Neural crest cell (in vitro differentiated cells): Measurements from ENCODE around the gene B4GALT5. TPM values are rescaled to one million over a fixed set of nuclear protein-coding genes. Genes with fewer than 3 reads are reported as not detected.
"Not testable (repeated sequence)": the region's sequence is repeated elsewhere in the genome, so short reads cannot be mapped to it uniquely, and the experiment has no call there.

ENCODE experiments used
- DNase-seq: peaks from one replicate; pipeline ENCODE4 v3.0.0; 2021; ENCODE audit warnings: low read depth, mixed read lengths, low spot score
- H3K27ac Mint-ChIP-seq: one replicate; pipeline ENCODE4 v1.8.0; 2021; ENCODE audit warnings: mild to moderate bottlenecking, mixed read lengths; ENCODE audit not compliant: unreplicated experiment
- H3K27me3 Mint-ChIP-seq: 2 replicates; pipeline ENCODE4 v1.8.0; 2021; ENCODE audit warnings: low read depth, mild to moderate bottlenecking, mixed read lengths
- H3K36me3 Mint-ChIP-seq: 2 replicates; pipeline ENCODE4 v1.8.0; 2021; ENCODE audit warnings: low read depth, mild to moderate bottlenecking, mixed read lengths
- H3K4me1 Mint-ChIP-seq: 2 replicates; pipeline ENCODE4 v1.8.0; 2021; ENCODE audit warnings: mixed read lengths
- H3K4me3 Mint-ChIP-seq: one replicate; pipeline ENCODE4 v1.8.0; 2021; ENCODE audit warnings: mild to moderate bottlenecking, mixed read lengths
- H3K9me3 Mint-ChIP-seq: 2 replicates; pipeline ENCODE4 v1.8.0; 2021; ENCODE audit warnings: mixed read lengths
- total RNA-seq: library from RNA; stranded (reverse); gene quantifications from 2 replicates; pipeline ENCODE4 v1.2.1, GENCODE V29; 2021
- TF ChIP-seq, protein P1 (sequence below): fragments of 200-600 bp; sonication (generic); conservative IDR thresholded peaks from 2 replicates; pipeline ENCODE4 v1.5.0; 2021; ENCODE audit warnings: antibody characterized with exemption, mild to moderate bottlenecking

Gene B4GALT5
- total RNA-seq, 1 donor from 2014 or later, result 49.0 TPM

DNA sequence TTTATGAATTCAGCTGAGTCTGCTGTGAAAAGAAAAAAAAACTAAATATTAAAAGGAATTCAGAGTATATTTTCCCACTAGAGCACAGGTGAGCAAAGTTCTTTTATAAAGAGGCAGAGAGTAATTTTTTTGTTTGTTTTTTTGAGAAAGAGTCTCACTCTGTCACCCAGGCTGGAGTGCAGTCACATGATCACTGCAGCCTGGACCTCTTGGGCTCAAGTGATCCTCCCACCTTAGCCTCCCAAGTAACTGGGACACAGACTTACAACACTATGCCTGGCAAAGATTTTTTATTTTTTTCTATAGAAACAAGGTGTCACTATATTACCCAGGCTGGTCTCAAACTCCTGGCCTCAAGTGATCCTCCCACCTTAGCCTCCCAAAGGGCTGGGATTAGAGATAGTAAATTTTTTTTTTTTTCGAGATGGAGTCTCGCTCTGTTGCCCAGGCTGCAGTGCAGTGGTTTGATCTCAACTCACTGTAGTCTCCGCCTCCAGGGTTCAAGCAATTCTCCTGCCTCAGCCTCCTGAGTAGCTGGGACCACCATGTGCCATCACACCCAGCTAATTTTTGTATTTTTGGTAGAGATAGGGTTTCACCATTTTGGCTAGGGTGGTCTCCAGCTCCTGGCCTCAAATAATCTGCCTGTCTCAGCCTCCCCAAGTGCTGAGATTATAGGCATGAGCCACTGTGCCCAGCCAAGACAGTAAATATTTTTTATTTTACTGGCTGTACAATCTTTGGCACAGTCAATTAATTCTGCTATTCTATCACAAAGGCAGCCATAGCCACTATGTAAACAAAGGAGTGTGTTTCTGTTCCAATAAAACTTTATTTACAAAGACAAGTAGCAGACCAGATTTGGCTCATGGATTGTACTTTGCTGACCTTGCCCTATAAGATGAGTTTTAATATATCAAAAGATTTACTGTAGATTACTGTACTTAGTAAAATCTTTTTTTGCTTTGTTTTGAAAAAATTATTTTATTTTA, 14.5 kb upstream of the B4GALT5 start:
- peaks cover 3% of the 10 kb centered on the region for H3K9me3 Mint-ChIP-seq
- TF ChIP-seq, protein P1, sequence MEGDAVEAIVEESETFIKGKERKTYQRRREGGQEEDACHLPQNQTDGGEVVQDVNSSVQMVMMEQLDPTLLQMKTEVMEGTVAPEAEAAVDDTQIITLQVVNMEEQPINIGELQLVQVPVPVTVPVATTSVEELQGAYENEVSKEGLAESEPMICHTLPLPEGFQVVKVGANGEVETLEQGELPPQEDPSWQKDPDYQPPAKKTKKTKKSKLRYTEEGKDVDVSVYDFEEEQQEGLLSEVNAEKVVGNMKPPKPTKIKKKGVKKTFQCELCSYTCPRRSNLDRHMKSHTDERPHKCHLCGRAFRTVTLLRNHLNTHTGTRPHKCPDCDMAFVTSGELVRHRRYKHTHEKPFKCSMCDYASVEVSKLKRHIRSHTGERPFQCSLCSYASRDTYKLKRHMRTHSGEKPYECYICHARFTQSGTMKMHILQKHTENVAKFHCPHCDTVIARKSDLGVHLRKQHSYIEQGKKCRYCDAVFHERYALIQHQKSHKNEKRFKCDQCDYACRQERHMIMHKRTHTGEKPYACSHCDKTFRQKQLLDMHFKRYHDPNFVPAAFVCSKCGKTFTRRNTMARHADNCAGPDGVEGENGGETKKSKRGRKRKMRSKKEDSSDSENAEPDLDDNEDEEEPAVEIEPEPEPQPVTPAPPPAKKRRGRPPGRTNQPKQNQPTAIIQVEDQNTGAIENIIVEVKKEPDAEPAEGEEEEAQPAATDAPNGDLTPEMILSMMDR, result no peak
- H3K4me1 Mint-ChIP-seq, result peaks cover 9% of the 10 kb centered on the region
- no peak for DNase-seq
- no peak overlapping the region for H3K27ac Mint-ChIP-seq
- H3K27me3 Mint-ChIP-seq, result no peaks in the 10 kb centered on the region
- H3K4me3 Mint-ChIP-seq, result no peak overlapping the region
- H3K36me3 Mint-ChIP-seq, result no peaks in the 10 kb centered on the region

DNA sequence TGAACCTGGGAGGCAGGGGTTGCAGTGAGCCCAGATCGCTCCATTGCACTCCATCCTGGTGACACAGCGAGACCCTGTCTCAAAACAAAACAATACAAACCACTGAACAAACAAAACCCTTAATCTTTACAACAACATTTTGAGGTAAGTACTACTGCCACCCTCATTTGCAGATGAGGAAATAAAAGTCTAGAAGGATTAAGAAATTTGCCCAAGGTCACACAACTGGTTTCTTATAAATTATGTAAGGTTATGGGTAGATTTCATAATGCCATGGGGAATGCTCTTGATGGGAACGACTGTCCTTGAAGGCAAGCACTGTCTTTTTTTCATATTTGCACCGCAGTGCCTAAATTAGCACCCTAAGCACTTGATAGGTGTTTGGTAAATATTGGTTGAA, 13.8 kb upstream of the B4GALT5 start:
- H3K9me3 Mint-ChIP-seq, result peaks cover 3% of the 10 kb centered on the region
- TF ChIP-seq, protein P1, result no peak
- H3K36me3 Mint-ChIP-seq, result no peaks in the 10 kb centered on the region
- peaks cover 9% of the 10 kb centered on the region for H3K4me1 Mint-ChIP-seq
- H3K27ac Mint-ChIP-seq, result no peak overlapping the region
- H3K4me3 Mint-ChIP-seq, result no peak overlapping the region
- H3K27me3 Mint-ChIP-seq, result no peaks in the 10 kb centered on the region
- DNase-seq, result no peak

DNA sequence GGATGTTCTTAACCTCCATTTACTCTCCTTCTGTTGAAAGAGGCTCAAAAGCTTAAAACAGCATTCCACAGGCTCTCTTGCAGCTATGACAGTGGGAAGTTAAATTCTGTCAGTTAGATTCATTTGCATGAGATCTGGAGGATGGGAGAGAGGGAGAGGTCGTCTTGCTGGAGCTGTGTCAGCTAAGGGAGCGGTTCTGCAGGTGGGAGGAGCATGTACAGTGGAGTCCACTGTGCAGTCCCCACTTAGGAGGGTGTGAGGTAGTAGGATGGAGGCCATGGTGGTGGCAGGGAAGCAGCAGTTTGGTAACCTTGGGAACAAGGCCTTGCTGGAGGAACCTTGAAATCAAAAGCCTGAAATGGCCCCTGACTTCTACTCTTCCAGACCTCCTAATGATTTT, 12.0 kb upstream of the B4GALT5 start:
- no peaks in the 10 kb centered on the region for H3K36me3 Mint-ChIP-seq
- H3K9me3 Mint-ChIP-seq, result peaks cover 3% of the 10 kb centered on the region
- H3K27ac Mint-ChIP-seq, result no peak overlapping the region
- no peak overlapping the region for H3K4me3 Mint-ChIP-seq
- TF ChIP-seq, protein P1, result no peak
- H3K4me1 Mint-ChIP-seq, result peaks cover 9% of the 10 kb centered on the region
- H3K27me3 Mint-ChIP-seq, result no peaks in the 10 kb centered on the region
- no peak for DNase-seq

DNA sequence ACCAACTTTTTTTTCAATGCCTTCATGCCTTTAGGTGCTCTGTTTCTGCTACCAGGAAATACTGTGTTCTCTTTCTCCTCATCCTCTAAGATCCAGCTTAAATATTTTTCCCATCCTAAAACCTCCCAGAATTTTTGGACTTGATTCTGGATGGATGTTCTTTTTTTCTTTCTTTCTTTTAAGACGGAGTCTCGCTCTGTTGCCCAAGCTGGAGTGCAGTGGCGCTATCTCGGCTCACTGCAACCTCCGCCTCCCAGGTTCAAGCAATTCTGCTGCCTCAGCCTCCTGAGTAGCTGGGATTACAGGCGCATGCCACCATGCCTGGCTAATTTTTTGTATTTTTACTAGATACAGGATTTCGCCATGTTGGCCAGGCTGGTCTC, 11.5 kb upstream of the B4GALT5 start:
- not testable (repeated sequence) for H3K4me1 Mint-ChIP-seq, H3K4me3 Mint-ChIP-seq, H3K27me3 Mint-ChIP-seq, H3K9me3 Mint-ChIP-seq, DNase-seq, H3K36me3 Mint-ChIP-seq
- peak overlapping the region; percentile 39 for H3K27ac Mint-ChIP-seq

DNA sequence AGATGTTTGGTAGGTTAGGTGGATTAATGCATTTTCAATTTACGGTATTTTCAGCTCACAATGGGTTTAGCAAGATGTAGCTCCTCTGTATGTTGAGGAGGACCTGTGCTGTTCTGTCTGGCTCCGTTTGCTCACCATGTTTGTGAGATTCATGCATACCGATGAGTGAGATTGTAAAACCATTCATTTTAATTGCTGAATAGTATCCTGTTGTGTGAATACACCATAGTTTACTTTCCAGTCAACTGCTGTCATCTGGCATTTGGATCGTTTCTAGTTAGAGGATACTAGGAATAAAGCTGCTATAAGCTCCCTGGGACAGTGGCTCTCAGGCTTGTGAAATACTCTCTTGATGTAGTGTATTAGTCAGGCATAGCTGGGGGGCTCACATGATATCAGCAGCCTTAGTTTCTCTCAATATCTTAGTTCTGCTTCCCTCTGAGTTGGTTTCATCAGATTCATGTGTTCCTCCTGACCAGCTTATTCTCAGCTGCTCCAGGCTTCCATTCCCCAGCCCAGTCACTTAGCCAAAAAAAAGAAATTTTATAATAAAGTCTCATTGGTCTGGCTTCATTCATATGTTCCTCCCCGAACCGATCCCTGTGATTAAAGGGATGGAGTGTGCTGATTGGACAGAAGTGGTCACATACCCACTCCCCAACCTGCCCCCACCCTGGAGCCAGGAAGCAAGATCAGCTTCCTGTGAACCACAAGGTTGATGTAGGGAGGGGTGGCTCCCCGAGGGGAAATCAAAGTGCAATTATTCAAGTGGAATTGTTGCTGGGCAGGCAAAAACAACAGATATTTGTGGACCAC, 10.9 kb upstream of the B4GALT5 start:
- H3K4me1 Mint-ChIP-seq, result peaks cover 9% of the 10 kb centered on the region
- H3K36me3 Mint-ChIP-seq, result no peaks in the 10 kb centered on the region
- TF ChIP-seq, protein P1, result no peak
- H3K27me3 Mint-ChIP-seq, result no peaks in the 10 kb centered on the region
- no peak for DNase-seq
- H3K9me3 Mint-ChIP-seq, result peaks cover 3% of the 10 kb centered on the region
- no peak overlapping the region for H3K4me3 Mint-ChIP-seq
- H3K27ac Mint-ChIP-seq, result peak overlapping the region; percentile 39

DNA sequence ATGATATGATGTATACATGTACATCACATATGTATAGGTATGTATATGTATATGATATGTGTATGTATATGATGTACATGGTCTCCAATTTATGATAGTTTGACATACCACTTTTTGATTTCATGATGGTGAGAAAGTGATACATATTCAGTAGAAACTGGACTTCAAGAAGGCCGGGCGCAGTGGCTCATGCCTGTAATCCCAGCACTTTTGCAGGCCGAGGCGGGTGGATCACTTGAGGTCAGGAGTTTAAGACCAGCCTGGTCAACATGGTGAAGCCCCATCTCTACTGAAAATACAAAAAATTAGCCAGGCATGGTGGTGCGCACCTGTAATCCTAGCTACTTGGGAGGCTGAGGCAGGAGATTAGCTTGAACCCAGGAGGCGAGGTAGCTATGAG, 10.1 kb upstream of the B4GALT5 start:
- H3K36me3 Mint-ChIP-seq, H3K27me3 Mint-ChIP-seq, DNase-seq, H3K9me3 Mint-ChIP-seq, H3K4me3 Mint-ChIP-seq, H3K4me1 Mint-ChIP-seq, H3K27ac Mint-ChIP-seq: not testable (repeated sequence)

DNA sequence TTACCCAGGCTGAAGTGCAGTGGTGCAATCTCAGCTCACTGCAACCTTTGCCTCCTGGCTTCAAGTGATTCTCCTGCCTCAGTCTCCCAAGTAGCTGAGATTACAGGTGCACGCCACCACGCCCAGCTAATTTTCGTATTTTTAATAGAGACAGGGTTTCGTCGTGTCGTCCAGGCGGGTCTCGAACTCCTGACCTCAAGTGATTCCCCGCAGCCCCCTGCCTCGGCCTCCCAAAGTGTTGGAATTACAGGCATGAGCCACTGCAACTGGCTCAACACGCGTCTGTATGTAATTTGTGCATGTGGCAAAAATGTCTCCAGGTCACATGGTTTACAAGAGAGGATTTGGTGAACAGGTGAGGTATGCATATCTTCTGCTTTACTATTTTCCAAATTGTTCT, 7.6 kb upstream of the B4GALT5 start:
- H3K27ac Mint-ChIP-seq, H3K4me3 Mint-ChIP-seq, H3K27me3 Mint-ChIP-seq, DNase-seq, H3K4me1 Mint-ChIP-seq, H3K36me3 Mint-ChIP-seq, H3K9me3 Mint-ChIP-seq: not testable (repeated sequence)
